DLD1 (cell line): ENCODE data around the gene MMP15.
"Not testable (repeated sequence)": the region's sequence is repeated elsewhere in the genome, so short reads cannot be mapped to it uniquely, and the experiment has no call there.

Source experiments
- in situ Hi-C: cut with HindIII; loops from 2 replicates; pipeline ENCODE4 v1.10.0; 2017; ENCODE audit warnings: low sequenced_read_pairs

The MMP15 gene

GRCh38 chr16:57995721-57996405, 29.7 kb upstream of the MMP15 start:
- in situ Hi-C loops, result no loop called here

- in situ Hi-C loops, result no loop called here
Measured at GRCh38 chr16:57996406-57997175, 29.0 kb upstream of the MMP15 start.

GRCh38 chr16:57997176-57997527, 28.4 kb upstream of the MMP15 start:
- in situ Hi-C loops, result no loop called here

DNA sequence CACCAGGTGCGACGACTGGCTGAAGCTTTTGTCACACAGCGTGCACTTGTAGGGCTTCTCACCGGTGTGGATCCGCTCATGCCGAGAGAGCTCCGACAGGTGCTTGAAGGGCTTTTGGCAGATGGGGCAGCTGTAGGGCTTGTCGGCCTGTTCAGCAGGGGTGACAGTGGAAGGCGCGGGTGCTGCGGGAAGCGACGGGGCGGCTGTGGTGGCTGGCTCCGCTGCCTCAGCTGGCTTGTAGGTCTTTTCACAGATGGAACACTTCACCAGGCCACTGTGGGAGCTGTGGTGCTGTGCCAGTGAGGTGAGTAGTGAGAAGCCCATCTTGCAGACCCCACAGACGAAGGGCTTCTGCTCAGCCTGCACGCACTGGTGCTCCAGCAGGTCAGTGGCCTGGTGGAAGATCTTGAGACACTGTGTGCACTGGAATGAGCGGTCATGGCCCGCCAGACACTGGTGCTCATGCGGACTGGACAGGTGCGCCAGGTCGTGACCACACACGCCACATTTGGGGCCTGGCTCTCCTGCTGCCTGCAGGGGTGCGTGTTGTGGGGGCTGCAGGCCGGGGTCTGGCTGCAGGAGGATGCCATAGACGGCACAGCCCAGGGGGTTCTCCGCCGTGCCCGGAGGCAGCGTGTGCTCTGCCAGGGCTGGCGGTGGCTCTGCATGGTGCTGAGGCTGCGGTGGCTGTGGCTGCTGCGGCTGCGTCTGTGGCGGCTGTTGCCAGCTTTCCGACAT, 27.9 kb upstream of the MMP15 start:
- in situ Hi-C loops, result no loop called here

DNA sequence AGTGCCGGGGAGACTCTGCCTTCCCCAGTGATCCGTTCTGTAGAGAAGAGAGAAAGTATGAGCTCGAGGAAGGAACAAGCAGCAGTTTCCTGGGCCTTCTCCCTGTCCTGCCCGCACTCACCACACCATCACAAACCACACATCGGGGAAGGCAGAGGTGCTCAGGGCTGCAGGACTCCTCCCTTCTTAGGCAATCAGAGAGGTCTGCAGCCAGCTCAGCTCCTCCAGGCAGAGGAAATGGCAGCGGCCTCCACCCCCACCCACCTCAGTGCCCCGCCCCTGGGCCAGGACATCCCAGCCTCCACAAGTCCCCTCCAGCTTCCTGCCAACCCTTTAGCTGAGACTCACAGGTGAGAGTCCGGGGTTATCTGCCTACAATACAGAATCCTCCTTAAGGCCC, 27.1 kb upstream of the MMP15 start:
- in situ Hi-C loops, result no loop called here

DNA sequence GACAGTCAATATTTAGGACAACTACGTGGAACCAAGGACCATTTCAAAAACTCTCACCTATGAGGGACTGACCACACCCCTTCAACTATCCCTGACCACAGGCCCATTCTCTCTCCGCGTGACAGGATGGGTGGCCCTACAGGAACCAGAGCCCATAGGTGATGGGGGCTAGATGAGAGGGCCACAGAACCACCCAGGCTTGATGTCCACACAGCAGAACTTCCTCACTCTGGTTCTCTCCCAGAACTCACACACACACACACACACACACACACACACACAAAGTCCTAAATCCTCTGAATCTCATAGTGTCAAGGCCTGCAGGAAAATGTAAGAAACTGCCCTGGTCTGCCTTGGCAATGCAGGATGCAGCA, 26.6 kb upstream of the MMP15 start:
- in situ Hi-C loops, result no loop called here

GRCh38 chr16:57999366-57999970, 26.1 kb upstream of the MMP15 start:
- in situ Hi-C loops, result no loop called here

- in situ Hi-C loops, result no loop called here
Measured at GRCh38 chr16:57999971-58000705, 25.4 kb upstream of the MMP15 start, which contains the start of gene ZNF319. Gene ZNF319, minus strand, starts transcription at chr16:58000672. Its CDS starts 2,407 bp downstream, at chr16:57998265.

GRCh38 chr16:58000706-58001676, 24.6 kb upstream of the MMP15 start, which contains the start of gene USB1:
Gene USB1, plus strand, starts transcription at chr16:58001407. Its CDS starts 77 bp downstream, at chr16:58001484.
- in situ Hi-C loops, result no loop called here

DNA sequence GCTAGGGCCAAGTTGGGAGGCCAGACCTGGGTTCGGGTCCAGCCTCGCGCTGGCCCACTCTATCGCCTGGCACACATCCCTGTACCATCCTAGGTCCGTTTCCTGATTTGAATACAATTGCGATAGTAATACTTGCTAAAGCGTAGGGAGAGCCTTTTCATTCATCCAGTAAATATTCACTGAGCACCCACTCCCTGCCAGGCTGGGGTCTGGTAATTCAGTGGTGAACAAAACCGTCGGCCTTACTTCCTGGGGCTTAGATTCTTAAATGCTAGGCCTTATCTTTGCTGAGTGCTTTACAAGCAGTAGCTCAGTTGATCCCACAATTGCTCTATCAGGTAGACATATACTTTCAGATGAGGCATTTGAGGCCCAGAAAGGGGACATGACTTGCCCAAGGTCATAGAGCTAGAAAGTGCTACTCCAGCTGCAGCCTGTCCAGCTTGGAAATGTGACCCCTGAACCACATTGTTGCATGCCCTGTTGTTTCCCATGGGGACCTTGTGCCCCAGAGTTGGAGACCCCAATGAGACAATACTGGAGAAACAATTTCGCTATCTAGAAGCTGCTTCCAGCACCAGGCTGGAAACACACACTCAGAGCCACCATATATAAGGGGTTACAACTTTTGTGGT, 23.7 kb upstream of the MMP15 start:
- in situ Hi-C loops, result no loop called here

GRCh38 chr16:58002416-58002800, 23.1 kb upstream of the MMP15 start:
- in situ Hi-C loops, result no loop called here

- in situ Hi-C loops, result no loop called here
Measured at GRCh38 chr16:58002936-58003335, 22.6 kb upstream of the MMP15 start.

DNA sequence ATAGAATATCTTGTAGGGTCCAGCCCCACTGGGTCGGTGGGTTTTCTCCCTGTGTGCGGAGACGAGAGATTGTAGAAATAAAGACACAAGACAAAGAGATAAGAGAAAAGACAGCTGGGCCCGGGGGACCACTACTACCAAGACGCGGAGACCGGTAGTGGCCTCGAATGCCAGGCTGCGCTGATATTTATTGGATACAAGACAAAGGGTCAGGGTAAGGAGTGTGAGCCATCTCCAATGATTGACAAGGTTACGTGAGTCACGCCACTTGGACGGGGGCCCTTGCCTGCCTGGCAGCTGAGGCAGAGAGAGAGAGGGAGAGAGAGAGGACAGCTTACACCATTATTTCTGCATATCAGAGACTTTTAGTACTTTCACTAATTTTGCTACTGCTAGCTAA, 20.8 kb upstream of the MMP15 start:
- in situ Hi-C loops, result not testable (repeated sequence)

DNA sequence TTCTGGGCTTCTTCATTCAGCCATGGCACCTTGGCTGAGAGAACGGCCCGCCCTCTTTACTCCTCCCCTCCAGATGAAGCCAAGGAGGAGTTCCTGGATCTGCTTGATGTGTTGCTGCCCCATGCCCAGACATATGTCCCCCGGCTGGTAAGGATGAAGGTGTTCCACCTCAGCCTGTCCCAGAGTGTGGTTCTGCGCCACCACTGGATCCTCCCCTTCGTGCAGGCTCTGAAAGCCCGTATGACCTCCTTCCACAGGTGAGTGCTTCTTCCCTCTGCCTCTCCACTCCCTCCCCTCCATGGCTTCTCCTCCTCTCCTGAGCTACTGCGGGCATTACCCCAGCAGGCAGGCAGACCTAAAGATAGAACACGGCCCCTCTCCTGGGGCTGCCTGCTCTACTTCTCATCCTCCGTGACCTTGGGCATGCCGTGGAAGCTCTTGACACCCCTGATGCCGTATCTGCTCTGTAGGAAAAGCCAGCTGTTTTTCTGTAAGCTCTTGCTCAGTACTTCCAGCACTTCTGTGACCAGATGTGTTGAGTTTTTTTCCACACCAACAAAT, 15.6 kb upstream of the MMP15 start:
- in situ Hi-C loops, result no loop called here

DNA sequence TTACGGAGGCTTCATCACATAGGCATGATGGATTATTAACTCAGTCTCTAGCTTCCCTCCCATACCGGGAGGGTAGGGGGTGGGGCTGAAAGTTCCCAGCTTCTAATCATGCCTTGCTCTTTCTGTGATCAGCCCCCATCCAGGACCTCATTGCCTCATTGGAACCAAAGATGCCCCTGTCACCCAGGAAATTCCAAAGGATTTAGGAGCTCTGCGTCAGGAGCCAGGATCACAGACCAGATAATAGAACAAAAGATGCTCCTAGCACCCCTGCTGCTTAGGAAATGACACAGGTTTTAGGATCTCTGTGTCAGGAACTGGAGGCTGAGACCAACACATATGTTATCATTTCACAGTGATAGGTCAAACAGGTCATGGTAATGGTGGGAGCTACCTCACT, 14.7 kb upstream of the MMP15 start:
- in situ Hi-C loops, result no loop called here

DNA sequence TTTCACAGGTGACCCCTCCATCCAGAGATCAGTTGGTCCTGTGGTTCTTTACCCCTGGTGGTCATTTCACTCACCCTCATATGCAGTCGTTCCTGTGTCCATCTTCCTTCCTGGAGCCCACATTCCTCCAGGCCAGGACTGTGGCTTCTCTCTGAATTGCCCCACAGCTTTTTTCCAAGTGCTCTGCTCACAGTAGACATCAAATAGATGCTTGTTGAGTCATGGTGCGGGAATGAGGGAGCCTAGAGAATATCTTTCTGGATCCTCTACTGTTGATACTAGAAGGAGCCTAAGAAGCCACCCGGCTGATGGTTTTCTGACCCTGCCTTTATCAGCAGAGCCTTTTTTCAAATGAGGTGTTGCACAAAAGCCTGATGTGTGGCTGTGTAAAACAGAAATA, 13.9 kb upstream of the MMP15 start:
- in situ Hi-C loops, result no loop called here

DNA sequence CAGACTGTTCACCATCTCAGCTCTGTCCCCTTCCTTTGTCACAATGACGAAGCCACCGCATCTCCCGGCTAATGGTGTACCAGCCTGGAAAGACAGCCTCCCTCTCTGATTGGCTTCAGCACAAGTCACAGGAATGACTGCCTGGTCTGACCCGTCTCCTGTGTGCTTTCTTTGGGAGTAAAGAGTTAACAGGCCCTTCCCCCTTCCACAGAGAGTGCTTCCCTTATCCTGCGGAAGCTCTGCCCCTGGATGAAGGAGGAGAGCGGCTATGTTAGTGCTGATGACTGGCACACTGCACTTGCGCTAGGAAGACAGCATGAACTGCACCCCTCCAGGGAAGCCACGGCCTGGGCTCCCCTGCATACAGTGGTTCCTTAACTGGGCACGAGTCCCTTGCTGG, 13.1 kb upstream of the MMP15 start:
- in situ Hi-C loops, result no loop called here

GRCh38 chr16:58013201-58013956, 12.2 kb upstream of the MMP15 start:
- in situ Hi-C loops, result no loop called here
